Glomerular endothelial cell (primary cell): Measurements from ENCODE around the gene NCKAP5. TPM values are rescaled to one million over a fixed set of nuclear protein-coding genes. Genes with fewer than 3 reads are reported as not detected.

Experiments
- DNase-seq: peaks from one replicate; pipeline ENCODE4 v3.0.0-alpha.2; 2011; ENCODE audit warnings: low read depth, low spot score; ENCODE audit errors: extremely low read depth
- total RNA-seq: library from RNA; depleted of rRNA; stranded (reverse); fragments of >200 nt; gene quantifications from 2 replicates; pipeline ENCODE4 v1.2.3, GENCODE V29; 2015

The NCKAP5 gene
- total RNA-seq, 1 donor from 2014 or later = 6.8 TPM

DNA sequence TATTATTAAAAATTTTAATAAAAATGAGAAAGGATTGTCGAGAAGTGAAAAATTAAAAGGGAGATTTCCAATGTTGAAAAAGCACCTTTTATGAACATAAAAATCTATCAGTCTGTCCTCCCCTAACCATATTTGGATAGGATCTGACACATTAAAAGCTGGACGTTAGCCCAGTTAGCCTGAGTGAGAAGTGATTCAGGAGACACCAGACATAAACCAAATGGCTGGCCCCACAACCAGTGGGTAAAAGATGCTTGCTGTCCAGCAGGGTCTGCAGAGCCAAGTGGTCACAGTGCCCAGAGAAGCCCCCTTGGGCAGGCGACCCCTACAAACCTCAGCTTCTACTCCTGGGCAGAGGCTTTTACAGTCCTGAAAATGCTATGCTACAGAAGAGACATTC, 644.5 kb downstream of the NCKAP5 start:
- no peak for DNase-seq

DNA sequence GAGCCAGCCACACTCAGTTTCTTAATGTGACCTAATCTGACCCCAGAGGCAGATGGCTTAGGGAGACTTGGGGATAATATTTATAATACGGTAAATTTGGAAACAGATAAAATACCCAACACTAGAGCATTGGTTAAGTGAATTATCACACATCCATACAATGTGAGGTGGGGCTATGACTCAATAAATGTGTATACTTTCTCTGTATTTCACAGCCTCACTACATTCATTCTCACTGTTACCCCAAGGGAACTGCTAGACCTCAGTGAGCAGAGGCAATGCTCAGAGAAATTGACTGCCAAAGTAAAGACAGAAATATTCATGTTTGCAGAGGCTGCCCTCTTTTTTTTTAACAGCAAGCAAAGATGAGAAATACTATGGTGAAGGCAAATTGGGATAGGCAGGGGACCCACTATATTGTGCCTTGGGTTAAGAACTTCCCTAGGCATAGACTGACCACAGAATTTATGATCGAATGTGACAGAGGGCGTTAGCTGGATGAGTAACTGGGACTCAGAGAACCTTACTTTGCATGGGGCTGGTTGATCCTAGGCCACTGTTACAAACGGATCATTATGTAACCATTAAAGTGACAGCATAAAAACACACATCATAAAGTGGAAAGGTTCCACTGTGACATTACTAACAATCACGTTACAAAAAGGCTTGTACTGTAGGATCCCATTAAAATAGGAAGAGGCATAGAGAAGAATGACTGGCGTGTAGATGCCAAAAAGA, 652.3 kb downstream of the NCKAP5 start:
- DNase-seq = no peak

DNA sequence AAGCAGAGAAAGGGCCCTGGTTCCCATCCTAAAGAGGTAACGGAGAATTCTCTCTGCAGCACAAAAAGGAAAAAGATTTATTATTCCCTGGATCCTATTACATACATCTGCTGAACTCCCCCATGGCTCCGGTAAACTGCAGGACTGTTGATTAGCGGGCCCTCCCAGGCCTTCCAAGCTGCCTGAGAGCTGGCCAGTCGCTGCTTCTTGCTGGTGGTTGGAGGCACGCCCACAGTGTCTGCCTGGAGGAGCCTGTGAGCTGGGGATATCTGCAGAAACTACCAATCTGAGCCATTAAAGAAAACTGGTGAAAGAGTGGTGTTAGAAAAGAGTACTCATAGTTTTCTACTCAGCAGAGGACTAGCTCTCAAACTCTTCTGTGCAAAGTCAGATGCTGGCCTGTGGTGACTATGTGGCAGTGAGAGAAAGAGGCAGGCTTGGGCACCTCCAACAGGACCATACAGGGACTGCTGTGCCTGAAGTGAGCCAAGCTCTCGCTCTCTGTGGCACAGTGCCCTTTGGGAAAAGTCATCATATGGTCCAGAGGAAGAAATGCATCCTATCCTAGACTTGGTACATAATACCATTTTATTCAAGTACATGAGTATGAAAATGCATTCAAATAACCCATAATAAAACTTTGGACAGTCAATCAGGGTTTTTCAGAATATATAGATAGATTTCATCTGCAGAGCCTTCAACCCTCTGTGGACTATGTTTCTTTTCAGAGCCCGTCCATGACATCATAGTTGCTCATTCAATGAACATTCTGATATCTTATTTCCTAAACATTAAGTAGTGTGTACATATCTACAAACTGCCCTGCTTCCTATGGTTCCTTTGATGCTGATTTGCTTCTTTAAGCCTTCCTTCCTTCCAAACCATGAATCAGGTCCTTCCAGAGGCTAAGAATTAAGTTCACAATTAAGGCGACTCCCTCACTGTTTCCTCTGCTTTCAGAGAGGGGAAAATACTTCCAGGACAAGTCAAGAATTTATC, 656.2 kb downstream of the NCKAP5 start:
- no peak for DNase-seq

DNA sequence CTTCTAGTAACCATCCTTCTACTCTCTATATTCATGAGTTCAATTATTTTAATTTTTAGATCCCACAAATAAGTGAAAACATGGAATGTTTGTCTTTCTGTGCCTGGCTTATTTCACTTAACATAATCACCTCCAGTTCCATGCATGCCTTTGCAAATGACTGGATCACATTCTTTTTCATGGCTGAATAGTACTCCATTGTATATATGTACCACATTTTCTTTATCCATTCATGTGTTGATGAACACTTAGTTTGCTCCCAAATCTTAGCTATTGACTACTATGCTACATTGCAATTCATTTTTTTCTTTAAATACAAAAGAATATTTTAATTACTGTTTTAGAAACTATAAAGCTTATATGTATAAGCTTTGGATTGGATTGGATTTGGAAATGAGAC, 657.8 kb downstream of the NCKAP5 start:
- DNase-seq = no peak

DNA sequence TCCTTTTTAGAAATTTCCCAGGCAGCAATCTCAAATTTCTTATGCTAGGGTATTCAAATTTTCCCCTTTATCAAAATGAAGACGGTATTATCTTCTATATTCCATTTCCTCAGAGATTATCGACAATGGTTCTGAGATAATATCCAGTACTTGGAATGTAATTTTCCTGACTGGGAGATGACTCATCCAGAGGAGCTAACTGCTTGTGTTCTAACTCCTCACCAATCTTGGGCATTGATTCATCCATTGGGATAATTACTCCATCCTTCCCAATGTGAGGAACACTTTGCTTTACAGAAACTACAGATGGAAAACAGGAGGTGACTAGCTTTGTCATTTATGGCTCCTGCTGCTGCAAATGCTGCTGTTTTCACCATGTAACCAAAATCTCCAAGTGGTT, 658.8 kb downstream of the NCKAP5 start:
- DNase-seq = no peak

DNA sequence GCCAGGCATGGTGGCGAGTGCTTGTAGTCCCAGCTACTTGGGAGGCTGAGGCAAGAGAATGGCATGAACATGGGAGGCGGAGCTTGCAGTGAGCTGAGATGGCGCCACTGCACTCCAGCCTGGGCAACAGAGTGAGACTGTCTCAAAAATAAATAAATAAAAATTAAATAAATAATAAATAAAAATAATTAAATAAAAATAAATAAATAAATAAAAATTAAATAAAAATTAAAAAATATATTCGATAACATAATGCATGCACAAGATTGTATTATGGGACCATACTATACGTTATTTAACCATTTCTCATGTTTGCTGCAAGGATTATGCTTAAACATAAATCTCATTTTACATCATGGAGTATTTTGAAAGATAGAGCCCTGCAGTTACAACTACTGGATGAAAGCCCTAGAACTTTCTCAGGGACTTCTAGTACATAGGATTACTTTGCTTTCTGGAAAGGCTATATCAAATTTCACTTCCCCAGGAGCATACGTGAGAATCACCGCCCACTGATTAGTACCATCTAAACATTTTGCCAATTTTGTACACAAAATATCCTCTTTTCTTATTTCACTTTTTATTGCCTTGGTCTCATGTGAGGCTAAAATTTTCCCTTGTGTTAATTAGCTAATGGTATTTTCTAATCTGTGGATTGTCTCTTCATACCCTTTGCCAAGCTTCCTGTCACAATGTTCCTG, 664.0 kb downstream of the NCKAP5 start:
- no peak for DNase-seq

DNA sequence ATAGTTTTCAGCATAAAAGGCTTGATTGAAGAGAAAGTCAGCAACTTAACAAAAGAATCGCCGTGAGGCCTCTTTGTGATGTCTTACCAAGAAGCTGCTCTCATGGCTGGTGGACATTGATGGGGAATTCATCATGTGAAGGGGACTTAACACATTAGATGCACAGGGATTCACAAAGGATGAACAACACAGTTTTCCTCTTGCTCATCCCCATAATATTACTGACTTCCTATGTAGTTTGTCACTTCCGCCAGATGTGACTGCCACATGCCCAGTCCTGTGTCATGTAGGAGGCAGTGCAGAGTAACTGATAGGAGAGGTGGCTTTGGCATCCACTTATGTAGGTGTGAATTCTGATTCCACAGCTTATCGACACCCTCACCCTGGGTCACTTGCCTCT, 665.6 kb downstream of the NCKAP5 start:
- DNase-seq = no peak

DNA sequence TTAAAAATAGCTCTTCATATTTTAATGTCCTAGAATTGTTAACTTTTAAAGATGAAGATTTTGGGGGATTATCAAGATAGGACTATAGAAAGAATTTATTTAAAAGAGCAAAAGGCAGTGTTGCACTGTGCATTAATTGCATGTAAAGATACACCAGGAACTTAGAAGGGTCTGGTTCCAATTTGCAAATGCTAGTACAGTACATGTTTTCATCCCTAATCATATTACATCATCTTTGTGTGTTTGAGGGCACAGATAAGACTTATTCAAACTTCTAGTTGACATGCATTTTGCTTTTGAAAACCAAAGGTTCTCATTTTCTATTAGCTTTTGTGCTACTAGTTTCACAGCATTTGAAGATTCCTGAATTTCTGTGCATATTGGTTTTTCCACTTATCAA, 666.6 kb downstream of the NCKAP5 start:
- DNase-seq = no peak

DNA sequence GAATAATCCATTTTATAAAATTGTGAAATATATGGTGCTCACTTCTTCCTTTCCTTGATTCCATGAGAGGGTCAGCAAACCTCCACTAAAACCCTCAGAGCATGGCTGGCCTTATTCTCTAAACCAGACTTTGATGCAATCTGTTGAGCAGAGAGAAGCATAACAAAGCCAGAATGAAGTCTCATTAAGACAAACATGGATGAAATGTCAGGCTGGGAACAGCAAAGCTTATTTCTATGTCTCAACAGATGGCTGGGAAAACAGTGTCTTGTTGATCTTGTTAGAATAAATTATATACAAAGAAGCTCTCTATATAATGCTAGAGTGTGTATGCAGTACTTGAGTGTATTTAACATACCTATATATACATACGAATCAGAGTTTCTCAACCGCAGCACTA, 671.2 kb downstream of the NCKAP5 start:
- DNase-seq = no peak

DNA sequence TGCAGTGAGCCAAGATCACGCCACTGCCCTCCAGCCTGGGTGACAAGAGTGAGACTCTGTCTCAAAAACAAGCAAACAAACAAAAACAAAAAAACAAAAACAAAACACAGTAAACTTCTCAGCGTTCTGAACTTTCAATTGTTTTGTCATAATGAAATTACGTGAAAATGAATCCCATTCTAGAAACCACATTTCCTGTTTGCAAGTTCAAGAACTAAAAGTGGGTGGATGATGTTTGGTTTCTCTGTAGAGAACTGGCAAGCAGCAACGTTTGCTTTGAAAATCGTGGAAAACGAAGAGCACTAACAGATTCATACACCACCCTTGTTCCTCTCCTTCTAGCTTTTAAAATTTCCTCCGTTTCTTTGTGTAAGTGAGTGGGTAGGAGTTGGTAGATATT, 672.2 kb downstream of the NCKAP5 start:
- no peak for DNase-seq

DNA sequence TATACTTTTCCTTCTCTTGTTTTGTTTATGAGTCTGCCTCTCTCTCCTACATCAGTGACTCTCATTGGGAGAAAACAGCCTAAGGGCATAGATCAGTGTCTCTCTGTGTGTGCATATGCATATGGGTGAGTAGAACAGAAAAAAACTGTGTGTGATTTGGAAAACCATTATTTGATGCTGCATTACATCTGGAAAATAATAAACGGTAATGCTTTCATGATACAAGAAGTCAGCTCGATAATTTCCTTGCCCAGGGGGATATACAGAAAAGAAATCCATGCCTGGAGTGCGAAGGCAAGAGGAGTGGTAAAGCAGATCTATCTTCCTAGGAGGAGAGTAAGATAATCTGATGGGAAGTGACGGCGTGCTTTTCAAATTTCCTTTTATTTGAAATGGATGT, 676.8 kb downstream of the NCKAP5 start:
- DNase-seq = no peak

DNA sequence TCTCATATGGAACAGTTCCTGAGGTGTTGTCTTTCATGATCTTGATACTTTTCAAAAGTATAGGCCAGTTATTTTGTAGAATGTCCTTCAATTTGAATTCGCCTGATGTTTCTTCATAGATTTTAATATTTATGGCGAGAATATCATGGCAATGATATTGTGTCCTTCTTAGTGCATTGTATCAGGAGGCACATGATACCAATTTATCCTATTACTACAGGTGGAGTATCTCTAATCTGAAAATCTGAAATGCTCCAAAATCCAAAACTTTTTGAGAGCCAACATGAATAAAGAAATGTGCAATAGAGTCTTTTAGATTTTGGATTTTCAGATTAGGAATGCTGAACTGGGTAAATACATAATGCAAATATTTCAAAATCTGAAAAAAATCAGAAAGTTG, 681.7 kb downstream of the NCKAP5 start:
- DNase-seq = no peak

DNA sequence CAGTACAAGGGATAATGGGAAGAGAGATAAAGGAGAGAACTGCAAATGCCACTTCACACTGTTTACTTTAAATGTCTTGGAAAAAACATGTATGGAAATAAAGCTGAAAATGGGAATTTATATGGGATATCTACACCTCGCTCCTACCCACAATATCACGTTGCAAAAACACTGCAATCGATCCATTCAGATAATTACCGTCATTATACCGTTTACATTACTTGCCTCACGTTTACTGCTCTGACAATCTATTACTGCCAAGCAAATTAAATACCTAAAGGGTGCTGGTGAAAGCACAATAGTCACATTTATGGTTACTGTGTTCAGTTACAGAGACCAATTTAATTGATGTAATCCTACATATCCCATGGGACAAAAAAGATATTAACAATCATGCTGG, 683.6 kb downstream of the NCKAP5 start:
- no peak for DNase-seq

DNA sequence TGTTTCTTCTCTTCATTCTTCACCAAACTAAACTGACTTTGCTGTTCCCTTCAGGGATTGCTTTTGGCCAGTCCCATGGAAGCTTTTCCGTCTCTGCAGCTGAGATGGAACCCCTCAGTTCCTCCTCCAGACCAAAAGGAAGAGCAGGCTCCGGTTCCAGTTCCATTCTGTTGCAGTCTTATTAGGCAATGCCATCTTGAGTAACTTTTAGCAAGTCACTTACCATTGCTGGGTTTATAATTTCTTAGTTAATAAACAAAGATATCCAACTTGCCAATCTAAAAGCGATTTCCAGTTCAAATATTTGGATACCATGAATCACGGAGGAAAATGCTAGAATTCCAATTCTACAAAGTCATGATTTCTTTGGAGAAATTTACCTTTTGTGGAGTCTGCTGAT, 684.0 kb downstream of the NCKAP5 start:
- DNase-seq = no peak

DNA sequence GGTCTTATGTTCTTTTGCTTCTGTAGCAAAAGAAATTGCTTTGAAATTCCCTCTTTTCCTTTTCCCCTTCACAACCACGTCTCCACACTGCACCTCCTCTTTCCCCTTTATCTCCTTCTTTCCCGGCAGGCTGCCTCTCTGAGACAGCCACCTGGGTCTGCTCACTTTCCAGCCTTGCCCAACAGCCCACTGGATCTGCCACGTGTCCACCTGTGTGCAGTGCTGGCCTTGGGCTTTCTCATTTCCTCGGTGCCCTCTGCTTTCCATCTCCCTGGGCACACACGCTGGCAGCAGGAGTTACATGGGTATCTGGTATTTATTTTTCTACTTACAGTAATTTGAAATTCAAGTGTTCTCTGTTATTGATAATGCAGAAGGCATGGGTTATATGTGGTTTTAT, 684.8 kb downstream of the NCKAP5 start:
- no peak for DNase-seq

DNA sequence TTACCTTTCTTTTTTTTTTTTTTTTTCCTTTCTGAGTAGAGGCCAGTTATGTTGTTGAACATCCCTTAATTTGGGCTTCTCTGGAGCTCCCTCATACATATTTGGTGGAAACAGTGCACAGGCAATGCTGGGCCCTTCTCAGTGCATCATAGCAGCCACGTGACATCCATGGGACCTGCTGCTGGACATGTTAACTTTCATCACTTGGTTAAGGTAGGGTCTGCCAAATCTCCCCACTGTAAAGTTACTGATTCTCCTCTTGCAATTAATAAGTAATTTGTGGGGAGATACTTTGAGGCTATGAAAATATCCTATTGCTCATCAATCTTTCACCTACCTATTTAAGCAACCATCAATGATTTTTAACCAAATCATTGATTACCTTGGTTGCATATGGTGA, 686.7 kb downstream of the NCKAP5 start:
- DNase-seq = no peak

DNA sequence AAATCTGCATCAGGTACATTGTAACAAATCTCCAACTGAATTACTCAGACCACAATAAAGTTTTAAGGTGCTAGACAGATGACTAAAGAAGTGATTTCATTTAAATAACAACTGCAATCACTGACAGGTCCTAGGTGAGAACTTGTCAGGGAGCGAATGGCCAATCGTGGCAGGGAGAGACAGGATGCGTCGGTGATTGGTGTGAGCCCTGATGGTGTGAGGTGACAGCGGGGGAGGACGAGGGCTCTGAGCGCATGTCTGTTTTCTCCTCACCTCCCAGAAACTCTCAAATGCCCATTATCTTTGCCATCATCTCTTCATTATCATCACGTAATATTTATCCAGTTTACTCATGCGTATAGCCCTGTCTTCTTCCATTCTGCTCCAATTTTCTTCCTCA, 690.3 kb downstream of the NCKAP5 start:
- no peak for DNase-seq

DNA sequence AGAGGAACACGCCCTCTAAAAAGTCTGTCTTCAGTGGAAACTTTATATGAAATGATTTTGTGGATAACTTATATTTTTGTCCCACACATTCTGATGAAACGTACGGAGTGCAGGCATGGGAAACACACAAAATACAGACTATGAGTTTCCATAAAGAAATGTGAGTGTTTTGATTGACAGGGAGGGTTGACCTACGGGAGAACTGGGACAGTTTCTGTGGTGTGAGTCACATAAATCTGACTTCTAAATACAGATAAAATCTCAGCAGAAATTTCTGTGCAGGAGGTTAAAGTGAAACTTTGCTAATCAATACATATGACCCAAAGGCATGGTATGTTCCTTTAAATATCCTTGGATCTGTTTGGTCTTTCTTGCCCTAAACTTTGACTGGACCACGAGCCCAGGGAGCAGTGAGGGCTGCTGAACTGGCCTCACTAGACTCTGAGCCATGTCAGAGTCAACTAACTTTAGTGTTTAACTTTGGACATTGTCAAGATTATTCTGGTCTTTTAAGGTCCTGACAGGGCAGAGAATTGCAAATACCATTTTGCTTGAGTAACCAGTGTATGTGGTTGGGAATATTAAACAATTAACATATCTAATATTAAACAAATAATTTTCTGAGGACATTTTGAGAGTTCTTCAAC, 691.4 kb downstream of the NCKAP5 start:
- no peak for DNase-seq

DNA sequence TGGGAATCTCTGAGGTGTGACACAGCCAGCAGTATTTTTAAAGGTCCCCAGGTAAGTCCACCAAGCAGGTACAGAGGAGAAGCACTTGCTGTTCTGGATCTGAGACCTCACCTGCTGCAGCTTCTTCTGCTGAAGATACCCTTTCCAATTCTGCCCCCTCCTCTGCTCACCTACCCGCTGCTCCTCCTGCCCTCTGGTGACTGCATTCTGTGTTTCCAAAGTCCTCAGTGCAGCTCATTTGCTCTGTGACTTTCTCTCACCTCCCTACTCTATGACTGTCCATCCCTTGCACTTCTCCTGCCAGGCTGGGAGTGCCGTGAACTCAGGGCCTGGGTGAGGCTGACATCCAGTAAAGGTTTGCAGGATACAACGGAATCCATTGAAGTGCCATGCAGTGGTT, 693.1 kb downstream of the NCKAP5 start:
- no peak for DNase-seq

DNA sequence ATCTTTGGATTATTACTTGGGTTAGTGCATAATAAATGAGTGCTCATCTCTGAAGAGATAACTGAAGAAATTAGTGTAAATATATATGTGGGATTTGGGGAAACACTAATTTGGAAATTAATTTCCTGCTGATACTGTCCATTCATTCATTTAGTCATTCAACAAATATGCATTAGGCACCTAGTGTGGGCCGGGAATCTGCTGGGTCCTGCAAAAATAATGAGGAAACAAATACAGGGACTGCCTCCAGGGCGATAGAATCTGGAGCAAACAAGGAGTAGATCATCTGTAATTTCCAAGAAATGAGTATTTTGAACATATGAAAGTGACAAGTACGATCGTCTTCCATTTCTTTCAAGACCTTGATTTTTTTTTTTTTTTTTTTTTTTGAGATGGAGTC, 694.5 kb downstream of the NCKAP5 start:
- DNase-seq = no peak

DNA sequence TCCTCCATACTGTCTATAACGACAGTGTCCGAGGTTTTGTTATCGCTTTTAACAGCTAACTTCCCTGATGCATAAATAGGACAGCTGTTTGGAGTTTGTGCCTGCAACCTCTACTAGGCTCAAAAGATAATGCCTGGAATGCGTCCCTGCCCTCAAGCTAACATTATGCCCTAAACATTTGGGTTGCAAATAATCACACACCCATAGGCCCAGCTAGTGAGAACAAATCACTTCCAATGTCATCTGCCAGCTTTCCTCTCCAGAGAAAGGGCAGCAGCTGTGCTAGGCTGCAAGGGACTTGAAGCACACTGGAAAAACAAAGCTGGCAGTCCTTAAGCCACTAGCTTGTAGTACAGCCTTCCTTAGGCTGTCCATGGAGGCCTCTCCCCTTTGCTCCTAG, 696.4 kb downstream of the NCKAP5 start:
- DNase-seq = no peak
